ENCODE measurements around the gene MED12.

MED12 gene

GRCh38 chrX:71118032-71118984 is at the start of gene MED12:
Gene MED12 (plus strand): TSS chrX:71118596. CDS start chrX:71118755, 159 bp downstream.
- peak; percentile 58 to 65 for DNase-seq

GRCh38 chrX:71070531-71070930 is 47.9 kb upstream of the MED12 start:
- no peak for DNase-seq

- no peak for DNase-seq
Measured at GRCh38 chrX:71081330-71082123, 36.9 kb upstream of the MED12 start.

- no peak for DNase-seq
Measured at GRCh38 chrX:71082124-71082647, 36.2 kb upstream of the MED12 start.

- DNase-seq, result no peak
Measured at GRCh38 chrX:71082822-71083221, 35.6 kb upstream of the MED12 start.

- no peak for DNase-seq
Measured at GRCh38 chrX:71085900-71086299, 32.5 kb upstream of the MED12 start.

- DNase-seq, result no peak
Measured at GRCh38 chrX:71091263-71091662, 27.1 kb upstream of the MED12 start.

- DNase-seq, result no peak
Measured at GRCh38 chrX:71095033-71095432, 23.4 kb upstream of the MED12 start.

- DNase-seq, result peak; percentile 49 to 67
Measured at GRCh38 chrX:71095555-71095980, 22.8 kb upstream of the MED12 start, which contains the start of gene FOXO4. Gene FOXO4 (plus strand): TSS chrX:71095851. CDS start chrX:71096529, 678 bp downstream.

GRCh38 chrX:71095981-71096759 is 22.2 kb upstream of the MED12 start:
- DNase-seq, result no peak

GRCh38 chrX:71096760-71097032 is 21.7 kb upstream of the MED12 start:
- no peak for DNase-seq

GRCh38 chrX:71098302-71098701 is 20.1 kb upstream of the MED12 start:
- DNase-seq, result peak; percentile 7 to 48

GRCh38 chrX:71098951-71099506 is 19.4 kb upstream of the MED12 start:
- no peak for DNase-seq

GRCh38 chrX:71099736-71100135 is 18.7 kb upstream of the MED12 start:
- DNase-seq, result no peak

- no peak for DNase-seq
Measured at GRCh38 chrX:71100581-71101505, 17.6 kb upstream of the MED12 start.

GRCh38 chrX:71102292-71102691 is 16.1 kb upstream of the MED12 start:
- DNase-seq, result no peak

- peak; percentile 1 to 30 for DNase-seq
Measured at GRCh38 chrX:71103110-71103983, 15.0 kb upstream of the MED12 start.

- no peak for DNase-seq
Measured at GRCh38 chrX:71105628-71106027, 12.8 kb upstream of the MED12 start.

- no peak for DNase-seq
Measured at GRCh38 chrX:71106427-71106826, 12.0 kb upstream of the MED12 start, which contains the start of gene CXorf65. Gene CXorf65 (minus strand): TSS chrX:71106740. CDS start chrX:71106556, 184 bp downstream.

- no peak for DNase-seq
Measured at GRCh38 chrX:71107245-71107644, 11.2 kb upstream of the MED12 start.
